HepG2 (cell line): ENCODE data around the gene HBEGF. TPM values are rescaled to one million over a fixed set of nuclear protein-coding genes. Genes with fewer than 3 reads are reported as not detected.

Source experiments
- ATAC-seq: fragments of 200-7000 bp; cut with Tn5 transposase; 3 replicates; pipeline ENCODE4 v1.9.1; 2020; ENCODE audit warnings: mild to moderate bottlenecking, moderate library complexity
- BruUV-seq: library from RNA; stranded (reverse); fragments of 400-500 nt; replicated peaks from 2 replicates; lab custom pipeline; 2021; lab: Mats Ljungman, UMichigan
- CTCF ChIA-PET: fragments of 300-600 bp; formaldehyde crosslinking; extraction: SDS; loops from one replicate; lab custom pipeline; 2021; ENCODE audit warnings: low total read pairs, inconsistent platforms, low intra/inter-chr PET ratio; lab: Yijun Ruan, JAX
- POLR2A ChIA-PET: fragments of 350-600 bp; sonication (Branson Sonifier 250); formaldehyde crosslinking; loops from one replicate; lab custom pipeline; 2020; ENCODE audit warnings: antibody characterized with exemption, inconsistent platforms; lab: Yijun Ruan, JAX
- DNase-seq: peaks from one replicate; pipeline ENCODE4 v3.0.0-alpha.2; 2015; ENCODE audit warnings: low spot score
- FAIRE-seq: peaks from 3 replicates; lab custom pipeline; 2011; peaks lifted over from hg19 to GRCh38; lab: Jason Lieb, UNC
- H2AFZ ChIP-seq: one replicate; pipeline ENCODE4 v1.6.1; 2011; ENCODE audit warnings: low read length, inconsistent platforms
- H3K27ac ChIP-seq: fragments of 300-600 bp; 3 replicates; pipeline ENCODE4 v1.8.0; 2011; ENCODE audit warnings: mixed run types, mild to moderate bottlenecking, mixed read lengths, low read length, inconsistent platforms; ENCODE audit not compliant: insufficient read depth; ENCODE audit errors: extremely low read length
- H3K27me3 ChIP-seq, 2 experiments: fragments of 200-600 bp in 1 of 2; 2 replicates in 1 of 2; 3 replicates in 1 of 2; pipeline versions ENCODE4 v1.6.0 to v1.8.0; 2011; ENCODE audit warnings: low read length in 2 of 2, mild to moderate bottlenecking in 2 of 2, moderate library complexity in 2 of 2, inconsistent platforms in 1 of 2; ENCODE audit not compliant: insufficient read depth in 2 of 2, control insufficient read depth in 1 of 2
- H3K36me3 ChIP-seq, 2 experiments: fragments of 200-600 bp in 1 of 2; replicated peaks in 1 of 2; 2 replicates in 1 of 2; 3 replicates in 1 of 2; pipeline versions ENCODE4 v1.5.1 to v1.8.0; 2011; ENCODE audit warnings: low read length in 2 of 2, inconsistent platforms in 1 of 2; ENCODE audit not compliant: insufficient read depth in 2 of 2, control insufficient read depth in 1 of 2
- H3K4me1 ChIP-seq: 2 replicates; pipeline ENCODE4 v1.5.1; 2012; ENCODE audit warnings: low read length, inconsistent platforms; ENCODE audit not compliant: insufficient read depth
- H3K4me2 ChIP-seq: 2 replicates; pipeline ENCODE4 v1.6.0; 2011; ENCODE audit warnings: low read depth, low read length, inconsistent platforms
- H3K4me3 ChIP-seq, 3 experiments: fragments of 200-600 bp in 1 of 3; sonication (generic), shearing (Covaris generic) in 1 of 3; replicated peaks in 1 of 3; 2 replicates each; pipeline ENCODE4 v1.5.1; 2011 to 2016; ENCODE audit warnings: low read length in 3 of 3, inconsistent platforms in 2 of 3, low read depth in 2 of 3, mild to moderate bottlenecking in 2 of 3, control low read depth in 1 of 3, mixed read lengths in 1 of 3; ENCODE audit not compliant: insufficient read depth in 1 of 3
- H3K79me2 ChIP-seq: one replicate; pipeline ENCODE4 v1.6.1; 2011; ENCODE audit warnings: low read length, inconsistent platforms; ENCODE audit not compliant: insufficient read depth
- H3K9ac ChIP-seq: 2 replicates; pipeline ENCODE4 v1.6.0; 2011; ENCODE audit warnings: mild to moderate bottlenecking, low read depth, low read length, inconsistent platforms; ENCODE audit not compliant: insufficient read depth
- H3K9me3 ChIP-seq: 2 replicates; pipeline ENCODE4 v1.5.1; 2012; ENCODE audit warnings: mild to moderate bottlenecking, low read length
- H4K20me1 ChIP-seq: 2 replicates; pipeline ENCODE4 v1.6.0; 2011; ENCODE audit warnings: inconsistent platforms, mild to moderate bottlenecking, low read length, moderate library complexity; ENCODE audit not compliant: insufficient read depth
- ARHGAP35 ChIP-seq: sonication (generic); formaldehyde crosslinking; IDR thresholded peaks from 2 replicates; pipeline ENCODE4 v1.9.0; 2022; ENCODE audit warnings: mild to moderate bottlenecking, inconsistent platforms, moderate library complexity, missing genetic modification reagents, borderline replicate concordance
- CCAR2 ChIP-seq: fragments of 200-400 bp; formaldehyde crosslinking; optimal IDR thresholded peaks from 2 replicates; pipeline ENCODE3; 2018; ENCODE audit warnings: low read depth, mild to moderate bottlenecking, low read length, moderate library complexity
- GMEB1 ChIP-seq: sonication (generic); formaldehyde crosslinking; IDR thresholded peaks from 2 replicates; pipeline ENCODE4 v1.5.1; 2020; ENCODE audit warnings: missing genetic modification reagents, mild to moderate bottlenecking, borderline replicate concordance
- MIER2 ChIP-seq: IDR thresholded peaks from 2 replicates; pipeline ENCODE4 v1.6.1; 2016; ENCODE audit warnings: missing biosample characterization, missing genetic modification reagents
- PCBP1 ChIP-seq: fragments of 200-400 bp; formaldehyde crosslinking; IDR thresholded peaks from 2 replicates; pipeline ENCODE4 v1.6.1; 2017; ENCODE audit warnings: mild to moderate bottlenecking, low read depth, low read length, borderline replicate concordance
- RORA ChIP-seq: sonication (generic); formaldehyde crosslinking; IDR thresholded peaks from 2 replicates; pipeline ENCODE4 v1.5.0; 2020; ENCODE audit warnings: mild to moderate bottlenecking, missing genetic modification reagents, moderate library complexity
- ZNF296 ChIP-seq: sonication (generic); formaldehyde crosslinking; conservative IDR thresholded peaks from 2 replicates; pipeline ENCODE4 v1.5.0; 2020; ENCODE audit warnings: mild to moderate bottlenecking, missing genetic modification reagents
- ZNF577 ChIP-seq: sonication (generic); formaldehyde crosslinking; IDR thresholded peaks from 2 replicates; pipeline ENCODE4 v1.4.0; 2020; ENCODE audit warnings: mild to moderate bottlenecking, low read depth, missing genetic modification reagents, borderline replicate concordance
- ZNF678 ChIP-seq: sonication (generic); formaldehyde crosslinking; IDR thresholded peaks from 2 replicates; pipeline ENCODE4 v1.4.0; 2020; ENCODE audit warnings: mild to moderate bottlenecking, missing genetic modification reagents
- WGBS: methylation state at CpG from one replicate; pipeline ENCODE4 v1.1.6; 2017; ENCODE audit warnings: low lambda C conversion rate; 5-methylcytosine and 5-hydroxymethylcytosine counted together
- in situ Hi-C: cut with HindIII; loops from 2 replicates; pipeline ENCODE4 v1.10.0; 2017; ENCODE audit warnings: low pct_unique_long_range_greater_than_20kb; ENCODE audit not compliant: extremely low pct_ligation_motif_present
- intact Hi-C: fragments of 100-400 bp; cut with micrococcal nuclease; formaldehyde crosslinking; loops from one replicate; pipeline ENCODE4 v1.10.0; 2022; ENCODE audit not compliant: unreplicated experiment
- polyA plus RNA-seq, 8 experiments: library from polyadenylated mRNA; depleted of rRNA in 3 of 8; stranded (reverse) in 7 of 8; unstranded in 1 of 8; fragments of >200 nt; fragmentation: Illumina TruSeq in 4 of 8; extraction: Trizol in 4 of 8; gene quantifications; 2 replicates each; pipeline versions ENCODE4 v1.2.1 to v1.2.3, GENCODE V29; 2011 to 2016; ENCODE audit warnings: low read depth in 4 of 8, missing spikeins in 1 of 8, mixed read lengths in 1 of 8; ENCODE audit not compliant: insufficient read depth in 1 of 8
- total RNA-seq, 5 experiments: library from RNA; depleted of rRNA; stranded (reverse); fragments of >200 nt; fragmentation: Illumina TruSeq; extraction: Trizol; gene quantifications; 2 replicates each; pipeline ENCODE4 v1.2.3, GENCODE V29; 2016; ENCODE audit warnings: low read depth in 1 of 5

Gene HBEGF
- total and polyA plus RNA-seq, 2 of the 13 experiments (the other 11 are each of a cell fraction or from before 2014, with no cell fraction given) = 1.7 to 5.0 TPM

GRCh38 chr5:140342287-140342686 is 4.1 kb downstream of the HBEGF start:
- H3K4me2 ChIP-seq = no peak overlapping the region
- intact Hi-C loops = no loop called here
- H3K9ac ChIP-seq = no peak overlapping the region
- TF ChIP-seq RORA (CRISPR knock-in tag) (no peak), GMEB1 (no peak), ZNF577 (no peak), PCBP1 (no peak), MIER2 (CRISPR knock-in tag) (no peak), CCAR2 (no peak), ARHGAP35 (CRISPR knock-in tag) (no peak), ZNF678 (CRISPR knock-in tag) (no peak), ZNF296 (CRISPR knock-in tag) (no peak)
- H3K79me2 ChIP-seq = no peaks in the 10 kb centered on the region
- H3K27ac ChIP-seq = no peak overlapping the region
- peaks cover 31% of the 10 kb centered on the region for H3K4me1 ChIP-seq
- ATAC-seq (no peak), FAIRE-seq (no peak), DNase-seq (no peak)
- H3K27me3 ChIP-seq = no peaks in the 10 kb centered on the region
- ChIA-PET POLR2A (no interaction called here), CTCF (no interaction called here)
- BruUV-seq = no TSS peak
- in situ Hi-C loops = no loop called here
- no peaks in the 10 kb centered on the region for H3K9me3 ChIP-seq
- peaks cover 0 to 3% of the 10 kb centered on the region in 2 experiments; a peak in 4 of 5 replicates for H3K36me3 ChIP-seq
- H2AFZ ChIP-seq = no peak overlapping the region
- H4K20me1 ChIP-seq = no peaks in the 10 kb centered on the region
- H3K4me3 ChIP-seq = no peak overlapping the region
- whole genome bisulfite sequencing = 81% methylated on average over 6 of the region's 6 CpGs
